KMS-11 (cell line): ENCODE measurements around the gene AMACR.

ENCODE experiments used
- H2AFZ ChIP-seq: fragments of 200-600 bp; sonication (generic); 2 replicates; pipeline ENCODE4 v1.6.1; 2016; ENCODE audit warnings: antibody characterized with exemption, mixed run types, low read depth
- H3K27ac ChIP-seq: fragments of 200-600 bp; sonication (generic); 2 replicates; pipeline ENCODE4 v1.6.1; 2016; ENCODE audit warnings: mild to moderate bottlenecking, mixed run types
- H3K27me3 ChIP-seq: fragments of 200-600 bp; sonication (generic); 2 replicates; pipeline ENCODE4 v1.6.1; 2017; ENCODE audit warnings: mild to moderate bottlenecking, low read depth, mixed run types, moderate library complexity; ENCODE audit not compliant: insufficient read depth
- H3K36me3 ChIP-seq: fragments of 200-600 bp; sonication (generic); 2 replicates; pipeline ENCODE4 v1.6.1; 2017; ENCODE audit warnings: mild to moderate bottlenecking, mixed run types; ENCODE audit not compliant: insufficient read depth
- H3K4me1 ChIP-seq: fragments of 200-600 bp; sonication (generic); 2 replicates; pipeline ENCODE4 v1.6.1; 2016; ENCODE audit warnings: mild to moderate bottlenecking, low read depth, mixed run types; ENCODE audit not compliant: poor library complexity, severe bottlenecking
- H3K4me2 ChIP-seq: fragments of 200-600 bp; sonication (generic); 2 replicates; pipeline ENCODE4 v1.7.0; 2016; ENCODE audit warnings: mild to moderate bottlenecking, mixed run types
- H3K4me3 ChIP-seq: fragments of 200-600 bp; sonication (generic); IDR thresholded peaks from 2 replicates; pipeline ENCODE4 v1.6.1; 2017; ENCODE audit warnings: low read depth, low read length, mixed read lengths; ENCODE audit not compliant: insufficient read depth
- H3K79me2 ChIP-seq: fragments of 200-600 bp; sonication (generic); 2 replicates; pipeline ENCODE4 v1.6.1; 2016; ENCODE audit warnings: low read depth, mixed run types; ENCODE audit not compliant: insufficient read depth
- H3K9ac ChIP-seq: fragments of 200-600 bp; sonication (generic); 2 replicates; pipeline ENCODE4 v1.6.1; 2016; ENCODE audit warnings: mild to moderate bottlenecking, mixed run types
- H4K20me1 ChIP-seq: fragments of 200-600 bp; sonication (generic); 2 replicates; pipeline ENCODE4 v1.6.1; 2016; ENCODE audit warnings: mild to moderate bottlenecking, mixed run types; ENCODE audit not compliant: insufficient read depth
- CTCF ChIP-seq: fragments of 200-600 bp; sonication (generic); conservative IDR thresholded peaks from 2 replicates; pipeline ENCODE4 v1.6.1; 2017; ENCODE audit warnings: low read depth, mild to moderate bottlenecking, antibody characterized with exemption, low read length, moderate library complexity, mixed read lengths

Gene AMACR

DNA sequence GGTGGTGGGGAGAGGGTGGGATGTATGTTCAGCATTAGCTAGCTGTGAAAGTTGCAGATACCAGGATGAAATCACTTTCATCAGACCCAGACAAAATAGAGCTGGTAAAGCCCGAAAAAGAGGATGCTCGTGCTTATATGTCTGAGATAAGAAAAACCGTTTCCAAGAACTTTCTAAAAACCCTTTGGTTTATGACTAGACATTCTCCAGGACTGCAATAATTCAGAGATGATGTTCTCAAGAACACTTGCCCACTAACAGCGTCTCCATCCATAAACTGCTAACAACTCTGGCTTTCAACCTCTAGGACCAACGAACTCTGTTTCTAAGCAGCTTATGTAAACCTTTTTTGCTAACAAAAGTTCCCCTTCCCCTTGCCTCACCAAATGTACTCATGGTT lies 8.4 kb upstream of the AMACR start:
- Histone ChIP-seq H3K9ac (no peak overlapping the region), H3K4me2 (no peak overlapping the region), H3K27me3 (no peaks in the 10 kb centered on the region), H3K36me3 (no peaks in the 10 kb centered on the region), H3K4me1 (no peaks in the 10 kb centered on the region), H2AFZ (no peak overlapping the region), H3K4me3 (no peak overlapping the region), H3K27ac (no peak overlapping the region), H4K20me1 (no peaks in the 10 kb centered on the region), H3K79me2 (no peaks in the 10 kb centered on the region)
- TF ChIP-seq CTCF: no peak

GRCh38 chr5:34015120-34015822 lies 7.4 kb upstream of the AMACR start:
- no peak overlapping the region for H2AFZ ChIP-seq
- no peak overlapping the region for H3K27ac ChIP-seq
- H3K36me3 ChIP-seq: no peaks in the 10 kb centered on the region
- no peaks in the 10 kb centered on the region for H3K27me3 ChIP-seq
- H3K4me2 ChIP-seq: no peak overlapping the region
- TF ChIP-seq CTCF: no peak
- H3K79me2 ChIP-seq: no peaks in the 10 kb centered on the region
- H3K4me3 ChIP-seq: no peak overlapping the region
- no peak overlapping the region for H3K9ac ChIP-seq
- H3K4me1 ChIP-seq: no peaks in the 10 kb centered on the region
- H4K20me1 ChIP-seq: no peaks in the 10 kb centered on the region

- H3K27ac ChIP-seq: no peak overlapping the region
- H3K79me2 ChIP-seq: no peaks in the 10 kb centered on the region
- H3K4me2 ChIP-seq: no peak overlapping the region
Observed at GRCh38 chr5:34014626-34015025, 6.8 kb upstream of the AMACR start.

DNA sequence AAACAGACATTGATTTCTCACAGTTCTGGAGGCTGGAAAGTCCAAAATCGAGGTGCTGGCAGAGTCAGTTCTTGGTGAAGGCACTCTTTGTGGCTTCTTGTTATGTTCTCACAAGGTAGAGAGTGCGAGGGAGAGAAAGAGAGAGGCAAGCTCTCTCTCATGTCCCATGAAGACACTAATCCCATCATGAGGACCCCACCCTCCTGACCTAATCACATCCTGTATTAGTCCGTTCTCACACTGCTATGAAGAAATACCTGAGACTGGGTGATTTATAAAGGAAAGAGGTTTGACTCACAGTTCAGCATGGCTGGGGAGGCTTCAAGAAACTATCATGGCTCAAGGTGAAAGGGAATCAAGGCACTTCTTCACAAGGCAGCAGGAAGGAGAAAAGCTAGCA lies 5.7 kb upstream of the AMACR start:
- no peak overlapping the region for H3K4me2 ChIP-seq
- no peaks in the 10 kb centered on the region for H3K79me2 ChIP-seq
- H4K20me1 ChIP-seq: no peaks in the 10 kb centered on the region
- no peak overlapping the region for H2AFZ ChIP-seq
- peaks cover 13% of the 10 kb centered on the region for H3K4me1 ChIP-seq
- no peaks in the 10 kb centered on the region for H3K27me3 ChIP-seq
- no peak for TF ChIP-seq CTCF
- no peak overlapping the region for H3K4me3 ChIP-seq
- H3K36me3 ChIP-seq: no peaks in the 10 kb centered on the region
- no peak overlapping the region for H3K27ac ChIP-seq
- no peak overlapping the region for H3K9ac ChIP-seq

More at GRCh38 chr5:34014626-34015025, 6.8 kb upstream of the AMACR start:
- no peaks in the 10 kb centered on the region for H4K20me1 ChIP-seq
- no peak overlapping the region for H3K9ac ChIP-seq
- peaks cover 4% of the 10 kb centered on the region for H3K4me1 ChIP-seq
- no peaks in the 10 kb centered on the region for H3K36me3 ChIP-seq
- no peak overlapping the region for H3K4me3 ChIP-seq
- no peak overlapping the region for H2AFZ ChIP-seq
- no peak for TF ChIP-seq CTCF
- H3K27me3 ChIP-seq: no peaks in the 10 kb centered on the region
